Neuron (in vitro differentiated cells): ENCODE data around the gene CLCN6.

ENCODE experiments used
- H2AFZ ChIP-seq: one replicate; pipeline ENCODE4 v1.6.1; 2013; ENCODE audit warnings: low read depth, mild to moderate bottlenecking, inconsistent platforms, low read length, moderate library complexity
- H3K27me3 ChIP-seq: one replicate; pipeline ENCODE4 v1.6.1; 2013; ENCODE audit warnings: low read length; ENCODE audit not compliant: insufficient read depth
- H3K36me3 ChIP-seq: one replicate; pipeline ENCODE4 v1.6.1; 2013; ENCODE audit warnings: low read length; ENCODE audit not compliant: insufficient read depth
- H3K4me1 ChIP-seq: one replicate; pipeline ENCODE4 v1.6.1; 2013; ENCODE audit warnings: low read length; ENCODE audit not compliant: insufficient read depth
- H3K4me3 ChIP-seq: 2 replicates; pipeline ENCODE4 v1.5.1; 2013; ENCODE audit warnings: mild to moderate bottlenecking, low read length, moderate library complexity
- H3K9me3 ChIP-seq: one replicate; pipeline ENCODE4 v1.6.1; 2013; ENCODE audit warnings: low read length

CLCN6 gene

GRCh38 chr1:11847667-11848372, 41.8 kb downstream of the CLCN6 start, which contains the start of gene NPPA:
NPPA (minus strand) TSS chr1:11847783; CDS start chr1:11847684, 99 bp downstream.
- no peak within 1 kb of the TSS for H2AFZ ChIP-seq
- H3K4me1 ChIP-seq, result no peaks in the 10 kb centered on the region
- H3K4me3 ChIP-seq, result no peak within 1 kb of the TSS
- H3K27me3 ChIP-seq, result no peaks in the 10 kb centered on the region
- H3K36me3 ChIP-seq, result peaks cover 32% of the 10 kb centered on the region
- H3K9me3 ChIP-seq, result no peaks in the 10 kb centered on the region

- Histone ChIP-seq H3K27me3 (no peaks in the 10 kb centered on the region), H3K4me1 (no peaks in the 10 kb centered on the region), H3K9me3 (no peaks in the 10 kb centered on the region), H2AFZ (no peak overlapping the region), H3K4me3 (no peak overlapping the region), H3K36me3 (peaks cover 30% of the 10 kb centered on the region)
Observed at GRCh38 chr1:11848373-11848700, 42.3 kb downstream of the CLCN6 start.

- Histone ChIP-seq H2AFZ (no peak overlapping the region), H3K4me1 (no peaks in the 10 kb centered on the region), H3K4me3 (no peak overlapping the region), H3K9me3 (no peaks in the 10 kb centered on the region), H3K36me3 (peaks cover 15% of the 10 kb centered on the region), H3K27me3 (no peaks in the 10 kb centered on the region)
Observed at GRCh38 chr1:11850156-11850555, 44.2 kb downstream of the CLCN6 start.

- H3K4me1 ChIP-seq, result no peaks in the 10 kb centered on the region
- no peak overlapping the region for H3K4me3 ChIP-seq
- peaks cover 8% of the 10 kb centered on the region for H3K36me3 ChIP-seq
- no peak overlapping the region for H2AFZ ChIP-seq
- no peaks in the 10 kb centered on the region for H3K9me3 ChIP-seq
- no peaks in the 10 kb centered on the region for H3K27me3 ChIP-seq
Observed at GRCh38 chr1:11851180-11851579, 45.2 kb downstream of the CLCN6 start.

GRCh38 chr1:11854519-11854918, 48.5 kb downstream of the CLCN6 start:
- Histone ChIP-seq H2AFZ (no peak overlapping the region), H3K27me3 (peaks cover 26% of the 10 kb centered on the region), H3K9me3 (no peaks in the 10 kb centered on the region), H3K4me3 (no peak overlapping the region), H3K36me3 (no peaks in the 10 kb centered on the region), H3K4me1 (peaks cover 5% of the 10 kb centered on the region)

GRCh38 chr1:11855430-11855829, 49.4 kb downstream of the CLCN6 start:
- Histone ChIP-seq H3K27me3 (peaks cover 33% of the 10 kb centered on the region), H3K36me3 (no peaks in the 10 kb centered on the region), H2AFZ (no peak overlapping the region), H3K9me3 (no peaks in the 10 kb centered on the region), H3K4me1 (peaks cover 5% of the 10 kb centered on the region), H3K4me3 (no peak overlapping the region)

- no peak overlapping the region for H2AFZ ChIP-seq
- no peak overlapping the region for H3K4me3 ChIP-seq
- H3K27me3 ChIP-seq, result peaks cover 41% of the 10 kb centered on the region
Observed at GRCh38 chr1:11856698-11857097, 50.7 kb downstream of the CLCN6 start.

GRCh38 chr1:11857164-11857851, 51.3 kb downstream of the CLCN6 start:
- no peaks in the 10 kb centered on the region for H3K36me3 ChIP-seq
- peaks cover 44% of the 10 kb centered on the region for H3K27me3 ChIP-seq
- no peaks in the 10 kb centered on the region for H3K9me3 ChIP-seq
- peaks cover 5% of the 10 kb centered on the region for H3K4me1 ChIP-seq
- no peak overlapping the region for H2AFZ ChIP-seq
- no peak overlapping the region for H3K4me3 ChIP-seq

More at GRCh38 chr1:11856698-11857097, 50.7 kb downstream of the CLCN6 start:
- H3K4me1 ChIP-seq, result peaks cover 5% of the 10 kb centered on the region
- no peaks in the 10 kb centered on the region for H3K36me3 ChIP-seq
- H3K9me3 ChIP-seq, result no peaks in the 10 kb centered on the region

- Histone ChIP-seq H3K36me3 (no peaks in the 10 kb centered on the region), H2AFZ (no peak overlapping the region), H3K4me1 (peaks cover 5% of the 10 kb centered on the region), H3K27me3 (peaks cover 44% of the 10 kb centered on the region), H3K4me3 (no peak overlapping the region), H3K9me3 (no peaks in the 10 kb centered on the region)
Observed at GRCh38 chr1:11858158-11858557, 52.2 kb downstream of the CLCN6 start.

GRCh38 chr1:11858613-11858967, 52.6 kb downstream of the CLCN6 start, which contains the start of gene NPPB:
NPPB (minus strand) TSS chr1:11858945; CDS start chr1:11858833, 112 bp downstream.
- Histone ChIP-seq H3K9me3 (no peaks in the 10 kb centered on the region), H3K4me1 (peaks cover 5% of the 10 kb centered on the region), H3K4me3 (no peak within 1 kb of the TSS), H2AFZ (no peak within 1 kb of the TSS), H3K27me3 (peaks cover 44% of the 10 kb centered on the region), H3K36me3 (no peaks in the 10 kb centered on the region)

GRCh38 chr1:11858968-11859871, 53.2 kb downstream of the CLCN6 start:
- Histone ChIP-seq H3K4me3 (no peak overlapping the region), H2AFZ (no peak overlapping the region), H3K4me1 (peaks cover 5% of the 10 kb centered on the region), H3K27me3 (peaks cover 44% of the 10 kb centered on the region), H3K36me3 (no peaks in the 10 kb centered on the region), H3K9me3 (no peaks in the 10 kb centered on the region)

GRCh38 chr1:11860083-11860482, 54.1 kb downstream of the CLCN6 start:
- Histone ChIP-seq H3K27me3 (peaks cover 44% of the 10 kb centered on the region), H3K9me3 (no peaks in the 10 kb centered on the region), H2AFZ (no peak overlapping the region), H3K4me1 (peaks cover 5% of the 10 kb centered on the region), H3K36me3 (no peaks in the 10 kb centered on the region), H3K4me3 (no peak overlapping the region)

GRCh38 chr1:11860587-11860986, 54.6 kb downstream of the CLCN6 start:
- Histone ChIP-seq H3K36me3 (no peaks in the 10 kb centered on the region), H3K9me3 (no peaks in the 10 kb centered on the region), H3K4me3 (no peak overlapping the region), H3K4me1 (peaks cover 5% of the 10 kb centered on the region), H3K27me3 (peaks cover 44% of the 10 kb centered on the region), H2AFZ (no peak overlapping the region)
